CD4-positive, alpha-beta T cell treated with Interleukin-6 for 4 hours (primary cell): ENCODE results near the gene POLN.

Experiments used
- DNase-seq: peaks from one replicate; pipeline ENCODE4 v3.0.0-alpha.2; 2020; ENCODE audit warnings: mixed read lengths

Gene POLN

GRCh38 chr4:2025817-2026216, 216.1 kb downstream of the POLN start:
- no peak for DNase-seq

- no peak for DNase-seq
Measured at GRCh38 chr4:2024683-2025082, 217.2 kb downstream of the POLN start.
